GM23338 (cell line): ENCODE measurements around the gene CLPTM1L. TPM values are rescaled to one million over a fixed set of nuclear protein-coding genes. Genes with fewer than 3 reads are reported as not detected.

Experiments used
- ATAC-seq: fragments of 200-7000 bp; cut with Tn5 transposase; 3 replicates; pipeline ENCODE4 v1.9.1; 2020
- DNase-seq: peaks from one replicate; pipeline ENCODE4 v3.0.0-alpha.2; 2015; ENCODE audit warnings: low spot score
- H2AFZ ChIP-seq: fragments of 200-600 bp; sonication (generic); 2 replicates; pipeline ENCODE4 v1.8.0; 2016; ENCODE audit warnings: antibody characterized with exemption, mild to moderate bottlenecking, moderate library complexity
- H3F3A ChIP-seq: fragments of 200-600 bp; sonication (generic); replicated peaks from 2 replicates; pipeline ENCODE4 v1.8.0; 2017; ENCODE audit warnings: antibody characterized with exemption, mixed run types, low read depth
- H3K27ac ChIP-seq: fragments of 200-600 bp; sonication (generic); 2 replicates; pipeline ENCODE4 v1.6.1; 2016; ENCODE audit warnings: low read depth
- H3K27me3 ChIP-seq: fragments of 200-600 bp; sonication (generic); 2 replicates; pipeline ENCODE4 v1.8.0; 2016; ENCODE audit warnings: mild to moderate bottlenecking, mixed run types, moderate library complexity; ENCODE audit not compliant: insufficient read depth
- H3K36me3 ChIP-seq: fragments of 200-600 bp; sonication (generic); 2 replicates; pipeline ENCODE4 v1.8.0; 2016; ENCODE audit warnings: mild to moderate bottlenecking; ENCODE audit not compliant: insufficient read depth
- H3K4me1 ChIP-seq: fragments of 200-600 bp; sonication (generic); 2 replicates; pipeline ENCODE4 v1.8.0; 2016; ENCODE audit warnings: mild to moderate bottlenecking, moderate library complexity; ENCODE audit not compliant: insufficient read depth
- H3K4me2 ChIP-seq: fragments of 200-600 bp; sonication (generic); 2 replicates; pipeline ENCODE4 v1.7.1; 2017; ENCODE audit warnings: mixed run types
- H3K4me3 ChIP-seq: fragments of 200-600 bp; sonication (generic); 2 replicates; pipeline ENCODE4 v1.6.1; 2016; ENCODE audit warnings: mixed run types
- H3K79me2 ChIP-seq: fragments of 200-600 bp; sonication (generic); replicated peaks from 2 replicates; pipeline ENCODE4 v1.8.0; 2017; ENCODE audit warnings: mild to moderate bottlenecking; ENCODE audit not compliant: insufficient read depth
- H3K9me2 ChIP-seq: fragments of 200-600 bp; sonication (generic); 2 replicates; pipeline ENCODE4 v1.8.0; 2017; ENCODE audit not compliant: insufficient read depth
- H4K20me1 ChIP-seq: fragments of 200-600 bp; sonication (generic); replicated peaks from 2 replicates; pipeline ENCODE4 v1.8.0; 2017; ENCODE audit warnings: mild to moderate bottlenecking; ENCODE audit not compliant: insufficient read depth
- H3K27ac Mint-ChIP-seq: 2 replicates; pipeline ENCODE4 v1.8.0; 2020; ENCODE audit warnings: inconsistent platforms, mild to moderate bottlenecking, moderate library complexity, mixed read lengths
- H3K27me3 Mint-ChIP-seq: 3 replicates; pipeline ENCODE4 v1.8.0; 2022; ENCODE audit warnings: low read depth, mild to moderate bottlenecking, moderate library complexity, mixed read lengths, inconsistent platforms; ENCODE audit not compliant: insufficient read depth, poor library complexity
- H3K36me3 Mint-ChIP-seq: 3 replicates; pipeline ENCODE4 v1.8.0; 2021; ENCODE audit warnings: low read depth, mild to moderate bottlenecking, inconsistent platforms, moderate library complexity, mixed read lengths
- H3K4me1 Mint-ChIP-seq: 3 replicates; pipeline ENCODE4 v1.8.0; 2020; ENCODE audit warnings: mild to moderate bottlenecking, inconsistent platforms, mixed read lengths
- H3K4me3 Mint-ChIP-seq: 3 replicates; pipeline ENCODE4 v1.8.0; 2021; ENCODE audit warnings: moderate library complexity, mild to moderate bottlenecking, inconsistent platforms, mixed read lengths
- H3K9me3 Mint-ChIP-seq: 3 replicates; pipeline ENCODE4 v1.8.0; 2020; ENCODE audit warnings: moderate library complexity, mild to moderate bottlenecking, inconsistent platforms, mixed read lengths
- CREB1 ChIP-seq: fragments of 250-450 bp; sonication (Bioruptor Pico); IDR thresholded peaks from 2 replicates; pipeline ENCODE4 v1.5.0; 2020; ENCODE audit warnings: low read depth, mild to moderate bottlenecking, moderate library complexity
- CTCF ChIP-seq, 2 experiments: fragments of 200-600 bp in 1 of 2; sonication (generic) in 1 of 2; conservative IDR thresholded peaks; 2 replicates each; pipeline versions ENCODE4 v1.5.1 to v1.6.1; 2016 to 2017; ENCODE audit warnings: antibody characterized with exemption in 2 of 2, low read depth in 2 of 2, mild to moderate bottlenecking in 2 of 2, moderate library complexity in 1 of 2
- EZH2 ChIP-seq: fragments of 200-600 bp; sonication (generic); IDR thresholded peaks from one replicate; pipeline ENCODE4 v1.8.0; 2017; ENCODE audit warnings: antibody characterized with exemption, mild to moderate bottlenecking, low read depth; ENCODE audit not compliant: unreplicated experiment
- EZH2phosphoT487 ChIP-seq: fragments of 200-600 bp; sonication (generic); IDR thresholded peaks from one replicate; pipeline ENCODE4 v1.8.1; 2018; ENCODE audit warnings: antibody characterized with exemption; ENCODE audit not compliant: unreplicated experiment
- JUNB ChIP-seq: IDR thresholded peaks from one replicate; pipeline ENCODE4 v1.6.1; 2016; ENCODE audit warnings: antibody characterized with exemption; ENCODE audit not compliant: unreplicated experiment
- NANOG ChIP-seq: IDR thresholded peaks from 2 replicates; pipeline ENCODE4 v1.6.1; 2016; ENCODE audit warnings: antibody characterized with exemption, borderline replicate concordance
- POLR2AphosphoS5 ChIP-seq: IDR thresholded peaks from 2 replicates; pipeline ENCODE4 v1.6.1; 2016; ENCODE audit warnings: antibody characterized with exemption, low read depth
- REST ChIP-seq: IDR thresholded peaks from one replicate; pipeline ENCODE4 v1.6.1; 2018; ENCODE audit warnings: antibody characterized with exemption; ENCODE audit not compliant: unreplicated experiment
- STAT1 ChIP-seq: IDR thresholded peaks from one replicate; pipeline ENCODE4 v1.6.1; 2016; ENCODE audit warnings: antibody characterized with exemption; ENCODE audit not compliant: unreplicated experiment
- ZNF114 ChIP-seq: fragments of 250-450 bp; sonication (Bioruptor Pico); IDR thresholded peaks from 2 replicates; pipeline ENCODE4 v1.5.0; 2020; ENCODE audit warnings: mild to moderate bottlenecking, moderate library complexity
- ZNF331 ChIP-seq: fragments of 250-450 bp; sonication (Bioruptor Pico); IDR thresholded peaks from 2 replicates; pipeline ENCODE4 v1.5.0; 2020; ENCODE audit warnings: low read depth, mild to moderate bottlenecking, moderate library complexity
- ZNF462 ChIP-seq: fragments of 250-450 bp; sonication (Bioruptor Pico); IDR thresholded peaks from 2 replicates; pipeline ENCODE4 v1.5.0; 2020; ENCODE audit warnings: mild to moderate bottlenecking, moderate library complexity
- polyA plus RNA-seq: library from polyadenylated mRNA; unstranded; fragments of >200 nt; fragmentation: Nextera tagmentation; extraction: Ambion mirVana; gene quantifications from 2 replicates; pipeline ENCODE4 v1.2.1, GENCODE V29; 2016
- total RNA-seq: library from RNA; depleted of rRNA; stranded (reverse); fragments of >200 nt; shearing (Covaris generic); gene quantifications from 2 replicates; pipeline ENCODE4 v1.2.3, GENCODE V29; 2014
- TF ChIP-seq, protein P1 (sequence below): IDR thresholded peaks from 2 replicates; pipeline ENCODE4 v1.6.1; 2016; ENCODE audit warnings: antibody characterized with exemption

CLPTM1L gene
- total and polyA plus RNA-seq, 2 experiments from 2014 or later = 39.9 to 110 TPM

GRCh38 chr5:1317921-1318565, 26.9 kb downstream of the CLPTM1L start:
- H3K4me1 ChIP-seq = peaks cover 23% of the 10 kb centered on the region
- Mint-ChIP-seq H3K9me3 (no peaks in the 10 kb centered on the region), H3K4me3 (no peak overlapping the region), H3K36me3 (peaks cover 43% of the 10 kb centered on the region), H3K27ac (no peak overlapping the region; the same call in 1 of the 2 replicates), H3K4me1 (peaks cover 30% of the 10 kb centered on the region), H3K27me3 (peaks cover 11% of the 10 kb centered on the region)
- peak overlapping the region; percentile 32; the same call in 1 of the 2 replicates for H3K27ac ChIP-seq
- H4K20me1 ChIP-seq = peaks cover 4% of the 10 kb centered on the region; the same call in 1 of the 2 replicates
- peaks cover 27% of the 10 kb centered on the region; the same call in 1 of the 2 replicates for H3F3A ChIP-seq
- no peaks in the 10 kb centered on the region; the same call in 1 of the 2 replicates for H3K36me3 ChIP-seq
- H3K4me2 ChIP-seq = no peak overlapping the region
- DNase-seq (no peak), ATAC-seq (no peak)
- H3K4me3 ChIP-seq = no peak overlapping the region
- H3K9me2 ChIP-seq = no peaks in the 10 kb centered on the region
- no peak overlapping the region for H2AFZ ChIP-seq
- H3K27me3 ChIP-seq = no peaks in the 10 kb centered on the region
- TF ChIP-seq EZH2phosphoT487 (no peak), ZNF462 (no peak), CREB1 (no peak), JUNB (no peak), ZNF331 (CRISPR knock-in tag) (no peak), NANOG (no peak), STAT1 (no peak), EZH2 (no peak), CTCF (conservative IDR thresholded peaks at IDR 0.05; ENCODE audit: low read depth in 2 of 2) (no peak), REST (no peak), POLR2AphosphoS5 (no peak), ZNF114 (CRISPR knock-in tag) (no peak)
- TF ChIP-seq, protein P1, sequence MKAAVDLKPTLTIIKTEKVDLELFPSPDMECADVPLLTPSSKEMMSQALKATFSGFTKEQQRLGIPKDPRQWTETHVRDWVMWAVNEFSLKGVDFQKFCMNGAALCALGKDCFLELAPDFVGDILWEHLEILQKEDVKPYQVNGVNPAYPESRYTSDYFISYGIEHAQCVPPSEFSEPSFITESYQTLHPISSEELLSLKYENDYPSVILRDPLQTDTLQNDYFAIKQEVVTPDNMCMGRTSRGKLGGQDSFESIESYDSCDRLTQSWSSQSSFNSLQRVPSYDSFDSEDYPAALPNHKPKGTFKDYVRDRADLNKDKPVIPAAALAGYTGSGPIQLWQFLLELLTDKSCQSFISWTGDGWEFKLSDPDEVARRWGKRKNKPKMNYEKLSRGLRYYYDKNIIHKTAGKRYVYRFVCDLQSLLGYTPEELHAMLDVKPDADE = no peak
- no peaks in the 10 kb centered on the region for H3K79me2 ChIP-seq
